Naive thymus-derived CD8-positive, alpha-beta T cell (primary cell): ENCODE data around the gene KICS2. TPM values are rescaled to one million over a fixed set of nuclear protein-coding genes. Genes with fewer than 3 reads are reported as not detected.
A peak's percentile ranks its signal among the peaks of the same experiment; 100 is the strongest.

Experiments
- ATAC-seq, 2 donors: fragments of 150-1000 bp; cut with Tn5 transposase in 1 of 2; sonication (Bioruptor Pico), chemical (Tn5 transposase) in 1 of 2; 1 replicate in 1 of 2; 2 replicates in 1 of 2; pipeline ENCODE4 v1.10.0; 2021; ENCODE audit warnings: mild to moderate bottlenecking in 2 of 2, moderate library complexity in 2 of 2
- POLR2A ChIA-PET: fragments of 350-600 bp; sonication (Branson Sonifier 250); formaldehyde crosslinking; loops from one replicate; lab custom pipeline; 2021; ENCODE audit warnings: antibody characterized with exemption; lab: Charles Lee
- DNase-seq, 10 donors: peaks; one replicate each; pipeline versions ENCODE4 v3.0.0 to v3.0.0-alpha.2; 2020 to 2022
- H3K27ac Mint-ChIP-seq, 10 donors: one replicate each; pipeline ENCODE4 v1.8.0; 2020 to 2022; ENCODE audit warnings: mild to moderate bottlenecking in 10 of 10, mixed read lengths in 10 of 10, moderate library complexity in 4 of 10, inconsistent platforms in 1 of 10
- H3K27me3 Mint-ChIP-seq, 5 donors: one replicate each; pipeline ENCODE4 v1.8.0; 2021 to 2022; ENCODE audit warnings: mixed read lengths in 5 of 5
- H3K36me3 Mint-ChIP-seq, 3 donors: one replicate each; pipeline ENCODE4 v1.8.0; 2020 to 2022; ENCODE audit warnings: mixed read lengths in 3 of 3, mild to moderate bottlenecking in 2 of 3, inconsistent platforms in 1 of 3
- H3K4me1 Mint-ChIP-seq, 4 donors: one replicate each; pipeline ENCODE4 v1.8.0; 2021 to 2022; ENCODE audit warnings: mixed read lengths in 4 of 4
- H3K4me3 Mint-ChIP-seq, 10 donors: one replicate each; pipeline ENCODE4 v1.8.0; 2020 to 2022; ENCODE audit warnings: mild to moderate bottlenecking in 10 of 10, mixed read lengths in 10 of 10, moderate library complexity in 6 of 10, inconsistent platforms in 1 of 10
- H3K9me3 Mint-ChIP-seq, 9 donors: one replicate each; pipeline ENCODE4 v1.8.0; 2020 to 2022; ENCODE audit warnings: mixed read lengths in 9 of 9, mild to moderate bottlenecking in 3 of 9, inconsistent platforms in 1 of 9, moderate library complexity in 1 of 9
- polyA plus RNA-seq, 3 donors: library from polyadenylated mRNA; unstranded; fragments of 300-500 nt; fragmentation: Illumina TruSeq; gene quantifications; one replicate each; pipeline ENCODE4 v1.2.3, GENCODE V29; 2021
- total RNA-seq, 8 experiments: library from RNA in 2 of 8; stranded (reverse) in 2 of 8; gene quantifications; one replicate each; pipeline ENCODE4 v1.2.3 and lab custom pipeline; 2021 to 2026

KICS2 gene
- total RNA-seq (10 to 100 TPM; 24.4 to 25.3 TPM), polyA plus RNA-seq (10 to 100 TPM in 2 of 3 donors, 1 to 10 TPM in 1; 9.8 to 14.3 (median 10.5) TPM), total RNA-seq (lab: John Stamatoyannopoulos, UW) (10.3 to 24.3 (median 19.4) reads per million in 6 experiments)

DNA sequence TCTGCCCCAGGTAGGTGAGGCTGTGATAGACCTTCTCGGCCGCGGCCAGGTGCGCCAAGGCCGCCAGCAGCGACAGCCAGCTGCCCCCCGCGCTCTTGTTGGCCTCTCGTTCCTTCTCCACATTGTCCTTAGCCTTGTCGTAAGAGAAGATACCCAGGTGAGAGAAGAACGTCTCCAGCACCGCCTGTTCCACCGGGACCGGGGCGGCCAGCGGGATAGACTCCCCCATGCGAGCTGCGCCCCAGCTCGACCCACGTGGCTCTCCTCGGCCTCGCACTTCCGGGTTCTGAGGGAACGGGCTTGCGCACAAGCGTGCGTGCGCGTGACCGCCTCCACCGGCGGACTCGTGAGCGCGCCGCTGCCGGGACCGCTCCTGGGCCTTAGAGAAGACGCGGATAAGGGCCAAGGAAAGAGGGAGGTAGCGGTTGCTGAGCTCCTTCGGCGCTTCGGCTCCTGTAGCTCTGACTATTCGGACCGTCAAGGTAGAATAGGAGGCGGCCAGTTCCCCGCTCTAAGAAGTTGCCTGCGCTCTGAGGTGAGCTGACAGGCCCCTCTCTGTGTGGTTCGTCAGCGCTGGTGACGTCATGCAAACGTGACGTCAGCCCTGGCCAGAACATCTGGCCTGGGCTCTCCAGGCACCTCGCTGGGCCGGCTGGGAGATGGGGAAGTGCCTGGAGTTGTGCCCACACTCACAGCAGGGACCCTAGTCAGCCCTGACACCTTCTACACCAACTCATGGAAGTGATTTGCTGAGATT is at the start of gene KICS2:
Gene KICS2 (minus strand): TSS at position 288 of the 757 bp plus-strand sequence. CDS start 59 bp downstream, at position 229.
- POLR2A ChIA-PET: interaction anchor here (0.5 to 1.8 kb wide), 4 partner anchors 182 to 1602 kb away, joined by 3 to 12 read pairs (median 6); partner anchors contain the start of genes DPY19L2, HMGA2 and XPOT

DNA sequence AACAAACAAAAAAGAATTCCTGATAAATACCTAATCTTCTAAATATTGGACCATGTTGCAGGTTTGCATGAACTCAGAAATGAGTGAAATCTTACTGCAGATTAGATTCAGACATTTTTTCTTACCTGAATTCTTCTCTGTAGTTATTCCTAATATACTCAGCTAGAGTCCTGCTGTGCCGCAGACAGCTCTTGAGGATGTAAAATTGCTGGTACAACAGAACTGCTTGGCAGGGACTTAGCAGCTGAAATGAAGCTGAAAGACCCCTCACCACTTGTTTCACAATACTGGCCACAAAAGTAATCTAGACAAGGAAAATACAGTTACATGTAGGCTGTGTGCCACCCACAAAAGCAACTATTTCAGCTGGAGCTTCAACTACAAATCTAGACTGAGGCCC is 48.3 kb upstream of the KICS2 start:
- ATAC-seq (no peak), DNase-seq (no peak)
- Mint-ChIP-seq H3K27me3 (peaks cover 0 to 3% (median 1%) of the 10 kb centered on the region in 5 donors), H3K9me3 (no peaks in the 10 kb centered on the region), H3K4me3 (no peak overlapping the region), H3K4me1 (no peaks in the 10 kb centered on the region), H3K27ac (no peak overlapping the region), H3K36me3 (no peaks in the 10 kb centered on the region)
- POLR2A ChIA-PET: no interaction called here

More for the DNA sequence above, at the start of gene KICS2:
- Mint-ChIP-seq H3K27ac (peak within 1 kb of the TSS; percentile 97 to 100 (median 99)), H3K4me1 (peaks cover 15 to 54% (median 41%) of the 10 kb centered on the region in 4 donors), H3K4me3 (peak within 1 kb of the TSS; percentile 92 to 100 (median 98)), H3K27me3 (peaks cover 0 to 8% (median 3%) of the 10 kb centered on the region in 5 donors), H3K9me3 (no peaks in the 10 kb centered on the region), H3K36me3 (no peaks in the 10 kb centered on the region)
- peak; percentile 88 to 92 for ATAC-seq
- peak; percentile 83 to 95 (median 91) for DNase-seq

DNA sequence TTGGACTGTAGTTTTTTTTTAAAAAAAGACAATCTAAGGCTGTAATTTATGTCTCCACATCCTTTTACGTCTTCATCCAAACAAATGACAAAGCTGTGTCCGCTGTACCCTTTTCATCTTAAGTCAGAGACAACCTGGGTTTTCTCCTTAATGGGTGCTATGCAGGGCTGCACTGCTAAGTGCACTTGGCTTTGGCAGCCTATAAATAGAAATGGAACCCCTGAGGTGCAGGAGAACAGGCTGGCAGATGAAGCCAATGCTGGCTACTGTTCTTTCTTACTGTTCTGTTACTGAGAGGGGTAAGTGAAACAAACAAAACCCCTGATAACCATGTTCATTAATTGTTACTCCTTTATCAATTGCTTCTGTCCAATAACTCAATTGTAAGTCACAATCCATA is 47.1 kb upstream of the KICS2 start:
- H3K9me3 Mint-ChIP-seq: no peaks in the 10 kb centered on the region
- POLR2A ChIA-PET: no interaction called here
- ATAC-seq (no peak), DNase-seq (no peak)
- no peak overlapping the region for H3K27ac Mint-ChIP-seq
- H3K4me1 Mint-ChIP-seq: no peaks in the 10 kb centered on the region
- H3K27me3 Mint-ChIP-seq: peaks cover 0 to 3% (median 1%) of the 10 kb centered on the region in 5 donors
- H3K36me3 Mint-ChIP-seq: no peaks in the 10 kb centered on the region
- no peak overlapping the region for H3K4me3 Mint-ChIP-seq

DNA sequence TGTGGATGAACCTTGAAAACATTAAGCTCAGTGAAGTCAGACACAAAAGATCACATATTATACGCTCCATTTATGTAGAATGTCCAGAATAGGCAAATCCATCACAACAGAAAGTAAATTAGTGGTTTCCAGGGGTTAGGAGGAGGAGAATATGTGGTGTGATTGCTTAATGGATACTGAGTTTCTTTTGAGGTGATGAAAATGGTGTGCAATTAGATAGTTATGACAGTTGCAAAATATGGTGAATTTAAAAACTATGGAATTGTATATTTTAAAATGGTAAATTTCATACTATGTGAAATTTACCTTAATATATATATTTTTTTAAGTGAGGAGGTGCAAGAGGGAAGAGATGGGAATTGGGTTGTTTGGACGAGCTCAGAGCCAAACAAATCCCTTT is 46.3 kb upstream of the KICS2 start:
- no peaks in the 10 kb centered on the region for H3K4me1 Mint-ChIP-seq
- no peaks in the 10 kb centered on the region for H3K36me3 Mint-ChIP-seq
- DNase-seq (no peak), ATAC-seq (no peak)
- peaks cover 0 to 3% (median 1%) of the 10 kb centered on the region in 5 donors for H3K27me3 Mint-ChIP-seq
- H3K4me3 Mint-ChIP-seq: no peak overlapping the region
- H3K27ac Mint-ChIP-seq: no peak overlapping the region
- H3K9me3 Mint-ChIP-seq: no peaks in the 10 kb centered on the region
- POLR2A ChIA-PET: no interaction called here

DNA sequence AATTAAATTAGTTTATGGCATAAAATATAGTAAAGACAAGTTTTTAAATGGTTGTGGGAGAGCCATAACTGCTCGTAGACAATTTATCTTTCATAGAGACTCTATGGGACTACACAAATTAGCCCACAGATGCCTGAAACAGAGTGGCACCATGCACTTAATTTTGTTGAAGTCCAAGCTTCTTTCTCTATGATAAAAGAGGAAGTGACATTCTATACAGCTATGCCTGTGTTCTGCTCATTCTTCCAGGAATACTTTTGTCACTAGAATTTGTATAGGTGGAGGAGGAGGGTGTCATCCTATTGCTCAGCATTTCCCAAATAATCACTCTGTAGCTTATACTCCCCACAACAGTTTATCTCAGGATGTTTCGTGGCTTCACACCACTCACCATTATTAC is 43.7 kb upstream of the KICS2 start:
- Mint-ChIP-seq H3K4me1 (no peaks in the 10 kb centered on the region), H3K4me3 (no peak overlapping the region), H3K27me3 (peaks cover 0 to 3% (median 1%) of the 10 kb centered on the region in 5 donors), H3K9me3 (no peaks in the 10 kb centered on the region), H3K36me3 (no peaks in the 10 kb centered on the region), H3K27ac (no peak overlapping the region)
- POLR2A ChIA-PET: no interaction called here
- no peak for DNase-seq
- ATAC-seq: no peak

DNA sequence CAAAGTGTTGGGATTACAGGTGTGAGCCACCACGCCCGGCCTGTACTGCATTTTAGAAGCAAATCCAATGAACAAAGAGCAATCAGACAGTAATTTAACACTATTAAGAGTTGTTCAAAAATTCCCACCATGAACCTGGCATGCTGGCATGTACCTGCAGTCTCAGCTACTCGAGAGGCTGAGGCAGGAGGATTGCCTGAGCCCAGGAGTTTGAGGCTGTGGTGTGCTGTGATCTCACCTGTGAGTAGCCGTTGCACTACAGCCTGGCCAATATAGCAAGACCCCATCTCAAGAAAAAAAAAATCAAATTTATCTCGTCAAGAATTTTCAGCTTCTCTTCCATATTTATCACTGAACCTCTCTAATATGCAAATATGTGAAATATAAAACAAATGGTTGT is 39.7 kb upstream of the KICS2 start:
- ATAC-seq (no peak), DNase-seq (no peak)
- H3K4me3 Mint-ChIP-seq: no peak overlapping the region
- H3K9me3 Mint-ChIP-seq: no peaks in the 10 kb centered on the region
- POLR2A ChIA-PET: no interaction called here
- peaks cover 0 to 2% (median 0%) of the 10 kb centered on the region in 5 donors for H3K27me3 Mint-ChIP-seq
- no peaks in the 10 kb centered on the region for H3K4me1 Mint-ChIP-seq
- H3K36me3 Mint-ChIP-seq: no peaks in the 10 kb centered on the region
- H3K27ac Mint-ChIP-seq: no peak overlapping the region

DNA sequence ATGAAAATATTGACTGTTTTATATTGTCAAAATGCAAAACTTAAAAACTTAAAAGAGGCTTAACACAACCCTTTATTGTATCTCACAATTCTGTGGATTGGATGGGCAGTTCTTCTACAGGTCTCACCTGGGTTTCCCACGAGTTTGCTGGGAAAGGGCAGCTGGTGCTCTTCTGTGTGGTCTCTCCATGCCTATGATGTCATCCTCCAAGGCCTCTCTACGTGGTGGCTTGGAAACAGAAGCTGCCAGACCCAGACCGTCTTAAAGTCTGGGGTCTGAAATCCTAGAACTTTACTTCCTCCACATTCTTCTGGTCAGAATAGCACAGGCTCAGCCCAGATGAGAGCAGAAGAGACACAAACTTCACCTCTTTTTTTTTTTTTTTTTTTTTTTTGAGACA is 36.5 kb upstream of the KICS2 start:
- H3K36me3 Mint-ChIP-seq: no peaks in the 10 kb centered on the region
- no peaks in the 10 kb centered on the region for H3K9me3 Mint-ChIP-seq
- no peaks in the 10 kb centered on the region for H3K27me3 Mint-ChIP-seq
- POLR2A ChIA-PET: interaction anchor here (0.6 kb wide), 1 partner anchor 73 kb away, joined by 3 read pairs; no protein-coding TSS in a partner anchor
- ATAC-seq (no peak), DNase-seq (no peak)
- H3K4me1 Mint-ChIP-seq: peaks cover 0 to 1% (median 0%) of the 10 kb centered on the region in 4 donors
- H3K4me3 Mint-ChIP-seq: no peak overlapping the region
- H3K27ac Mint-ChIP-seq: no peak overlapping the region

DNA sequence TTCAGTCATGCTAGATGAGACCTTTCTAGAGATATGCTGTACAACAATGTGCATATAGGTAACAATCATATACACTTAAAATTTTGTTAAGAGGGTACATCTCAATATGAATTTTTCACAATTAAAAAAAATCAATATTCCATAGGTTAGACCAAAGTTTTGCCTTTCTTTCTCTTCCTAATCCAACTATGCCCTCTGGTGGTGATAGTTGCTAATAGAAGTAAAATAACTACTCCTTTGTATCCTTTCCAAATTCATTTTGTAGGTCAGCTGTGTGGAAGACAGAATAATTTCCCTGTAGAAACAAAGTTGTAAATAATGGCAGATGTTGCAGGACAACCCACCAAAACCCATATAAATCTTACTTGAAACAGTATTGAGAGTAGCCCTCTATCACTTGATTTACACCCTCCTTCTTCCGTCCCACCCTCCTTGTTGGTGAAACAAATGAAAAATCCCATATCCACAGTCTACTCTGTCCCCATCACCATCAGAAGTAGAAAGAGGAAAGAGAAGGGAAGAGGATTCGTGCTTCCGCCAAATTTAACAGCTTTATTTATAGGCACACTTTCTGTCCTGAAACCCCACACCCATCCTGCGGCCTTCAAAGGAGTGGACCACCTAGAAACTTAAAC is 34.2 kb upstream of the KICS2 start:
- Mint-ChIP-seq H3K9me3 (no peaks in the 10 kb centered on the region), H3K36me3 (no peaks in the 10 kb centered on the region), H3K4me3 (no peak overlapping the region), H3K27ac (no peak overlapping the region), H3K27me3 (no peaks in the 10 kb centered on the region), H3K4me1 (peaks cover 0 to 1% (median 0%) of the 10 kb centered on the region in 4 donors)
- peak in 4 of 10 donors; percentile 2 to 61 (median 54) for DNase-seq
- peak in 1 of 2 donors; percentile 35 for ATAC-seq
- POLR2A ChIA-PET: no interaction called here

DNA sequence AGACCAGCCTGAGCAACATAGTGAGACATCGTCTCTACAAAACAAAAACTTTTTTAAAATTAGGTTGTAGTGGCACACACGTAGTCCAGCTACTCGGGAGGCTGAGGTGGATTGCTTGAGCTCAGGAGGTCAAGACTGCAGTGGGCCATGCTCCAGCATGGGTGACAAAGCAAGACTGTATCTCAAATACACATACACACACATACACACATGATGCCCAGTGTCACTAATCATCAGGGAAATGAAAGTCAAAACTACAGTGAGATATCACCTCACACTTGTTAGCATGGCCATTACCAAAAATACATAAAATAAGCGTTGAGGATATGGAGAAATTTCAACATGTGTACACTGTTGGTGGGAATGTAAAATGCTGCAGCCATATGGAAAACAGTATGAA is 33.2 kb upstream of the KICS2 start:
- H3K4me3 Mint-ChIP-seq: no peak overlapping the region
- POLR2A ChIA-PET: no interaction called here
- no peak for ATAC-seq
- H3K4me1 Mint-ChIP-seq: peaks cover 0 to 1% (median 0%) of the 10 kb centered on the region in 4 donors
- H3K36me3 Mint-ChIP-seq: no peaks in the 10 kb centered on the region
- no peak for DNase-seq
- H3K9me3 Mint-ChIP-seq: no peaks in the 10 kb centered on the region
- peaks cover 0 to 2% (median 0%) of the 10 kb centered on the region in 5 donors for H3K27me3 Mint-ChIP-seq
- no peak overlapping the region for H3K27ac Mint-ChIP-seq

DNA sequence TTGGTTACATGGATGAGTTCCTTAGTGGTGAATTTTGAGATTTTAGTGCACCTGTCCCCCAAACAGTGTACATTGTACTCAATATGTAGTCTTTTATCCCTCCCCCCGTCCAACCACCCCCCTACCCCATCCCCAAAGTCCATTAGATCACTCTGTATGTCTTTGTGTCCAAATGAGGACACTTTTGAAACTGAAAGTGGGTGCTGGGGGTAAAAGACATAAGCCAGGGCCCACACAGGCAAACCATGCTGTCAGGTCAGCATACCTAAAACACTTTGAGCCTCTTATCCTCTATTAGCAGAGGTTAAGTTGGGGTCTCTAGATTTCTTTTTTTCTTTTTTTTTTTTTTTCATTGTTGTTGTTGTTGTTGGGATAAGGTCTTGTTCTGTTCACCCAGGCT is 31.3 kb upstream of the KICS2 start:
- Mint-ChIP-seq H3K4me3 (no peak overlapping the region), H3K27ac (no peak overlapping the region), H3K4me1 (peaks cover 0 to 1% (median 0%) of the 10 kb centered on the region in 4 donors), H3K27me3 (peaks cover 0 to 2% (median 0%) of the 10 kb centered on the region in 5 donors), H3K36me3 (no peaks in the 10 kb centered on the region), H3K9me3 (no peaks in the 10 kb centered on the region)
- DNase-seq: no peak
- no peak for ATAC-seq
- POLR2A ChIA-PET: no interaction called here

DNA sequence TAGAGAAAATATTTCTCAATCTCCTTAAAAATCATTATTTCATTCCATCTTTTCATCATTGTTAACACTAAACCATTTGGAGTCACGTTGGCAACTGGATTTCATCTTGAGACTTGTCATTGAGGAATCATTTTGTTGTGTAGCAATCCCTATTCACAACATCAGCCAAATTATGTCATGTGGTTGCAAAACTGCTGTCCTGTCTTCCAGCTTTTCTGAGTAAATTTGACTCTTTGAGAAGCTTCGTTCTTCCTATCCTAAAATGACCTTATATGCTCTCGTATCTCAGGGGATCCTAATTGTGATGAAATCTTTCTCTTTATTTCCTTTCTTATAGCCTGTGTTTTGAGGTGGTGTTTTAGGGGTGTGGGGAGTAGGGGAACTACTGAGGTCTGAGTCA is 30.6 kb upstream of the KICS2 start:
- Mint-ChIP-seq H3K4me1 (peaks cover 0 to 1% (median 0%) of the 10 kb centered on the region in 4 donors), H3K9me3 (no peaks in the 10 kb centered on the region), H3K27ac (no peak overlapping the region), H3K4me3 (no peak overlapping the region), H3K36me3 (no peaks in the 10 kb centered on the region), H3K27me3 (peaks cover 0 to 2% (median 0%) of the 10 kb centered on the region in 5 donors)
- no peak for ATAC-seq
- DNase-seq: no peak
- POLR2A ChIA-PET: no interaction called here

DNA sequence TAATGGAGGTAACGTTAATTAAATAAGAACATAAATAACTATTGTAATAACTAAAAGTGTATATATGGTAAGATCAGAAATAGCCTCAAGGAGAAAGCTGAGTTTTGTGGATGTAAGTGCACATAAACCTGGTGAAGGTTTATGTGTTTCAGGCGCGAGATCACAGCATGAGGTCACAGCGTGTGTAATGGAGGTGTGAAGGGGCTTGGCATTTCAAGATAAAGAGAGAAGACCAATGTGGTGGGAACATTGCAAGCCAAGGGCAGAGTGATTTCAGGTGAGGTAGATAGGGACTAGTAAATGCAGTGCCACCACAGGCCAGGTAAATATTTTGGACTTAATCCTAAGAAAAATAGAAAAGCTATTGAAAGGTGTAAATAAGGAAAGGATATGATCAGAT is 21.7 kb upstream of the KICS2 start:
- Mint-ChIP-seq H3K4me1 (no peaks in the 10 kb centered on the region), H3K27ac (peak overlapping the region in 1 of 10 donors; percentile 41), H3K27me3 (peaks cover 0 to 5% (median 0%) of the 10 kb centered on the region in 5 donors), H3K36me3 (no peaks in the 10 kb centered on the region), H3K4me3 (no peak overlapping the region), H3K9me3 (no peaks in the 10 kb centered on the region)
- DNase-seq: no peak
- no peak for ATAC-seq
- POLR2A ChIA-PET: no interaction called here

DNA sequence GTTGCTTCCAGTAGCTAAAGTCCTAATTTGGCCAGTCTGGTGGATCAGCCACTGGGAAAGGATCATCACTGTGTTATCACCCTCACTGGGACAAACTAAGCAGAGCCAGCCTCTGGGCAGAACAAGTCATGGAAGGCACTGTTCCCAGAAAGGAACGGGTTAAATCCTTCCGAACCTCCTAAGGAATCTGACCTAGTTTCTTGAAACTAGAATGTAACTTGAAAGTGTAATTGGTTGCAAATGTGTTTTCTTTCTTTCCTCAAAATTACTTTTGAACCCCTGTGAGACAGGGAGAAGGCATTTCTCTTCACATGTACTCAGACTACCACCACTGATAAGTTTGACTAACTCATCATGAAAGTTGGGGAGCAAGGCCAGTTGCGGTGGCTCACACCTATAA is 18.7 kb upstream of the KICS2 start:
- no peak for ATAC-seq
- POLR2A ChIA-PET: no interaction called here
- no peaks in the 10 kb centered on the region for H3K9me3 Mint-ChIP-seq

More for the DNA sequence above, 18.7 kb upstream of the KICS2 start:
- H3K27ac Mint-ChIP-seq: no peak overlapping the region
- peaks cover 0 to 2% (median 0%) of the 10 kb centered on the region in 3 donors for H3K36me3 Mint-ChIP-seq
- DNase-seq: no peak
- no peak overlapping the region for H3K4me3 Mint-ChIP-seq
- peaks cover 0 to 7% (median 3%) of the 10 kb centered on the region in 5 donors for H3K27me3 Mint-ChIP-seq
- no peaks in the 10 kb centered on the region for H3K4me1 Mint-ChIP-seq
